H1 (cell line): ENCODE measurements around the gene TTC4. TPM values are rescaled to one million over a fixed set of nuclear protein-coding genes. Genes with fewer than 3 reads are reported as not detected.

Experiments
- ATF3 ChIP-seq: IDR thresholded peaks from 2 replicates; pipeline ENCODE4 v1.6.1; 2011; ENCODE audit warnings: low read depth, mild to moderate bottlenecking, low read length; ENCODE audit not compliant: insufficient read depth
- GABPA ChIP-seq: IDR thresholded peaks from 2 replicates; pipeline ENCODE4 v1.6.1; 2011; ENCODE audit warnings: mild to moderate bottlenecking, low read length, moderate library complexity, borderline replicate concordance; ENCODE audit not compliant: insufficient read depth
- GTF2F1 ChIP-seq: IDR thresholded peaks from 2 replicates; pipeline ENCODE4 v1.6.1; 2012; ENCODE audit warnings: low read depth, low read length, improper control_type of control experiment, borderline replicate concordance
- KDM4A ChIP-seq: IDR thresholded peaks from one replicate; pipeline ENCODE4 v1.7.1; 2012; ENCODE audit warnings: low read depth, mild to moderate bottlenecking, moderate library complexity, low read length, inconsistent platforms; ENCODE audit not compliant: severe bottlenecking
- ZNF274 ChIP-seq: IDR thresholded peaks from 2 replicates; pipeline ENCODE4 v1.7.0; 2012; ENCODE audit warnings: low read length, borderline replicate concordance; ENCODE audit errors: extremely low read depth
- polyA plus RNA-seq, 7 experiments: library from polyadenylated mRNA; depleted of rRNA in 3 of 7; stranded (reverse) in 5 of 7; unstranded in 2 of 7; fragments of >200 nt in 5 of 7; fragments of 200-250 nt in 2 of 7; gene quantifications; 1 replicate in 5 of 7; 2 replicates in 1 of 7; 4 replicates in 1 of 7; pipeline versions ENCODE4 v1.2.1 to v1.2.3, GENCODE V29; 2011 to 2013; ENCODE audit warnings: missing spikeins in 2 of 7, mixed read lengths in 2 of 7
- total RNA-seq: library from RNA; stranded (reverse); fragmentation: NEBNext Ultra II Directional; extraction: Animal tissue kit (Norgen Biotek cat#: 25700); gene quantifications from 2 replicates; pipeline ENCODE4 v1.2.1, GENCODE V29; 2021

TTC4 gene
- total and polyA plus RNA-seq, 2 of the 8 experiments (the other 6 are each of a cell fraction or from before 2014, with no cell fraction given), result 21.0 to 25.1 TPM

GRCh38 chr1:54715493-54716298 lies at the start of gene TTC4 (continued):
- TF ChIP-seq ATF3 (no peak), ZNF274 (no peak), GABPA (peak; percentile 97), KDM4A (peak; percentile 56), GTF2F1 (0 out of 2 replicates have a peak, but pooled peaks have one; percentile 33)
